ENCODE data around the gene KIAA1549. TPM values are rescaled to one million over a fixed set of nuclear protein-coding genes. Genes with fewer than 3 reads are reported as not detected.

Gene KIAA1549
- polyA plus RNA-seq, 1 donor (not counting 4 experiments of a cell fraction or from before 2014, with no cell fraction given), result 1.1 TPM

- Histone ChIP-seq H4K20me1 (ENCODE audit: control insufficient read depth, extremely low read depth, insufficient read depth, low read length) (no peaks in the 10 kb centered on the region), H3K27me3 (ENCODE audit: control insufficient read depth, extremely low read depth, insufficient read depth, low read length) (no peaks in the 10 kb centered on the region), H3K36me3 (ENCODE audit: control insufficient read depth in 2 of 2, extremely low read depth in 1 of 2, insufficient read depth in 2 of 2, low read length in 2 of 2) (peaks cover 0 to 2% of the 10 kb centered on the region in 2 experiments), H3K9ac (ENCODE audit: control insufficient read depth, extremely low read depth, insufficient read depth, low read length) (peak overlapping the region; percentile 2), H2AFZ (ENCODE audit: control insufficient read depth, low read length) (peak overlapping the region; percentile 38), H3K27ac (ENCODE audit: control insufficient read depth, insufficient read depth, low read length) (peak overlapping the region; percentile 48), H3K4me1 (ENCODE audit: control insufficient read depth, extremely low read depth, insufficient read depth, low read length) (peaks cover 36% of the 10 kb centered on the region), H3K4me3 (ENCODE audit: control insufficient read depth in 2 of 3, extremely low read depth in 1 of 3, insufficient read depth in 2 of 3, low read depth in 1 of 3, low read length in 3 of 3) (no peak overlapping the region), H3K79me2 (ENCODE audit: control insufficient read depth, insufficient read depth, low read length) (no peaks in the 10 kb centered on the region), H3K4me2 (ENCODE audit: control insufficient read depth, extremely low read depth, insufficient read depth, low read depth, low read length) (peak overlapping the region; percentile 46), H3K9me3 (ENCODE audit: control insufficient read depth, low read depth, low read length) (no peaks in the 10 kb centered on the region), H3K9me1 (ENCODE audit: control insufficient read depth, extremely low read depth, insufficient read depth, low read length) (no peaks in the 10 kb centered on the region)
- TF ChIP-seq EZH2 (IDR thresholded peaks at IDR 0.05; ENCODE audit: low read length), result no peak
- TF ChIP-seq, protein P1, sequence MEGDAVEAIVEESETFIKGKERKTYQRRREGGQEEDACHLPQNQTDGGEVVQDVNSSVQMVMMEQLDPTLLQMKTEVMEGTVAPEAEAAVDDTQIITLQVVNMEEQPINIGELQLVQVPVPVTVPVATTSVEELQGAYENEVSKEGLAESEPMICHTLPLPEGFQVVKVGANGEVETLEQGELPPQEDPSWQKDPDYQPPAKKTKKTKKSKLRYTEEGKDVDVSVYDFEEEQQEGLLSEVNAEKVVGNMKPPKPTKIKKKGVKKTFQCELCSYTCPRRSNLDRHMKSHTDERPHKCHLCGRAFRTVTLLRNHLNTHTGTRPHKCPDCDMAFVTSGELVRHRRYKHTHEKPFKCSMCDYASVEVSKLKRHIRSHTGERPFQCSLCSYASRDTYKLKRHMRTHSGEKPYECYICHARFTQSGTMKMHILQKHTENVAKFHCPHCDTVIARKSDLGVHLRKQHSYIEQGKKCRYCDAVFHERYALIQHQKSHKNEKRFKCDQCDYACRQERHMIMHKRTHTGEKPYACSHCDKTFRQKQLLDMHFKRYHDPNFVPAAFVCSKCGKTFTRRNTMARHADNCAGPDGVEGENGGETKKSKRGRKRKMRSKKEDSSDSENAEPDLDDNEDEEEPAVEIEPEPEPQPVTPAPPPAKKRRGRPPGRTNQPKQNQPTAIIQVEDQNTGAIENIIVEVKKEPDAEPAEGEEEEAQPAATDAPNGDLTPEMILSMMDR (optimal IDR thresholded peaks at IDR 0.05 in 1 of 3, IDR thresholded peaks at IDR 0.05 in 1 of 3, conservative IDR thresholded peaks at IDR 0.05 in 1 of 3; ENCODE audit: extremely low read depth in 1 of 3, insufficient read depth in 2 of 3, low read length in 3 of 3), result no peak
- FAIRE-seq, result peak; percentile 80
- dilution Hi-C loops (cut with MboI; ENCODE audit: extremely low pct_ligation_motif_present, low sequenced_read_pairs), result no loop called here
- peak; percentile 79 for DNase-seq (ENCODE audit: low read depth, low spot score)
These were observed 108.6 kb downstream of the KIAA1549 start for GRCh38 chr7:138872576-138872975.

- Histone ChIP-seq H3K4me3 (ENCODE audit: control insufficient read depth in 2 of 3, extremely low read depth in 1 of 3, insufficient read depth in 2 of 3, low read depth in 1 of 3, low read length in 3 of 3) (no peak overlapping the region), H3K27me3 (ENCODE audit: control insufficient read depth, extremely low read depth, insufficient read depth, low read length) (no peaks in the 10 kb centered on the region), H3K9me3 (ENCODE audit: control insufficient read depth, low read depth, low read length) (no peaks in the 10 kb centered on the region), H3K27ac (ENCODE audit: control insufficient read depth, insufficient read depth, low read length) (no peak overlapping the region), H4K20me1 (ENCODE audit: control insufficient read depth, extremely low read depth, insufficient read depth, low read length) (no peaks in the 10 kb centered on the region), H3K9ac (ENCODE audit: control insufficient read depth, extremely low read depth, insufficient read depth, low read length) (no peak overlapping the region), H3K79me2 (ENCODE audit: control insufficient read depth, insufficient read depth, low read length) (no peaks in the 10 kb centered on the region), H3K36me3 (ENCODE audit: control insufficient read depth in 2 of 2, extremely low read depth in 1 of 2, insufficient read depth in 2 of 2, low read length in 2 of 2) (peaks cover 0 to 2% of the 10 kb centered on the region in 2 experiments), H3K9me1 (ENCODE audit: control insufficient read depth, extremely low read depth, insufficient read depth, low read length) (no peaks in the 10 kb centered on the region), H3K4me1 (ENCODE audit: control insufficient read depth, extremely low read depth, insufficient read depth, low read length) (peaks cover 32% of the 10 kb centered on the region), H3K4me2 (ENCODE audit: control insufficient read depth, extremely low read depth, insufficient read depth, low read depth, low read length) (no peak overlapping the region), H2AFZ (ENCODE audit: control insufficient read depth, low read length) (no peak overlapping the region)
- dilution Hi-C loops (cut with MboI; ENCODE audit: extremely low pct_ligation_motif_present, low sequenced_read_pairs), result no loop called here
- TF ChIP-seq, protein P1 (optimal IDR thresholded peaks at IDR 0.05 in 1 of 3, IDR thresholded peaks at IDR 0.05 in 1 of 3, conservative IDR thresholded peaks at IDR 0.05 in 1 of 3; ENCODE audit: extremely low read depth in 1 of 3, insufficient read depth in 2 of 3, low read length in 3 of 3), result no peak
- no peak for TF ChIP-seq EZH2 (IDR thresholded peaks at IDR 0.05; ENCODE audit: low read length)
- FAIRE-seq (no peak), DNase-seq (ENCODE audit: low read depth, low spot score) (no peak)
These were observed 109.4 kb downstream of the KIAA1549 start for GRCh38 chr7:138871814-138872090.

Data from keratinocyte (primary cell).